LNCAP (cell line): ENCODE data around the gene ZNRF2.

ENCODE experiments used
- TF ChIP-seq, protein P1 (sequence below): fragments of 450-650 bp; IDR thresholded peaks from 2 replicates; pipeline ENCODE4 v1.5.1; 2017; ENCODE audit warnings: mild to moderate bottlenecking

The ZNRF2 gene

DNA sequence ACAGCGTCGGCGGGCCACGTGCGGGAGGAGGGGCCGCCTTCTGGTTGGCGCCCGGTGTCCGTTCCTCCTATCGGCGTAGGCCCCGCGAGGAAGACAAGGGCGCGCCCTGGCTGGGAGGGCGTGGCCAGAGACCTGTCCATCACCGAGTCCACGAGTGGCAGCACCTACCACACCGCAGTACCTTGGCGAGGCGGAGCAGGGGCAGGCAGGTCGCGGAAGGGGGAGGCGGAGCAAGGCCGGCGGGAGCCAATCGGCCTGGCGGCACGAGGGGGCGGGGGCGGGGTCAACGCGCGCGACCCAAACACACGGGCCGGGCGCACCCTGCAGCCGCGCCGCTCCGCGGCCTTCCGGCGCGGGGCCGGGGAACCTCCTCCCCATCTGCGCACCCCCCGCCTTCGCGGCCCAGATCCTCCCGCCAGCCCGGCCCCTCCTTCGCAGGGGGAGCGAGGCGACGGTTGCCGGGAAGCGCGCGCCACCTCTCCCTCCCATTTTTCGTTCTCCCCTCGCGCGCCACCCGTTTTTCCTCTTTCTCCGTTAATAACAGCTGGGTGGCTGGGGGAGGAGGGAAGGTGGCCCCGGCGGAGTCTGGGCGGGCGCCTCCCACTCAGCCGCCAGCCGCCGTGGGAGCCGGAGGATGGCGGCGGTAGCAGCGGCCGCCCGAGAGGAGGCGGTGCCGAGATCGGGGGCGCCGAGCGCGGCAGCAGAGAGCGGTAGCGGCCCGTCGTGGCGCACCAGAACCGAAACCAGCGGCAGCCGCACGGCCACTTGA, at the start of gene ZNRF2:
TSS of gene ZNRF2 (plus strand) at position 300 of the 769 bp plus-strand sequence. CDS start 761 bp downstream, outside the sequence.
- TF ChIP-seq, protein P1, sequence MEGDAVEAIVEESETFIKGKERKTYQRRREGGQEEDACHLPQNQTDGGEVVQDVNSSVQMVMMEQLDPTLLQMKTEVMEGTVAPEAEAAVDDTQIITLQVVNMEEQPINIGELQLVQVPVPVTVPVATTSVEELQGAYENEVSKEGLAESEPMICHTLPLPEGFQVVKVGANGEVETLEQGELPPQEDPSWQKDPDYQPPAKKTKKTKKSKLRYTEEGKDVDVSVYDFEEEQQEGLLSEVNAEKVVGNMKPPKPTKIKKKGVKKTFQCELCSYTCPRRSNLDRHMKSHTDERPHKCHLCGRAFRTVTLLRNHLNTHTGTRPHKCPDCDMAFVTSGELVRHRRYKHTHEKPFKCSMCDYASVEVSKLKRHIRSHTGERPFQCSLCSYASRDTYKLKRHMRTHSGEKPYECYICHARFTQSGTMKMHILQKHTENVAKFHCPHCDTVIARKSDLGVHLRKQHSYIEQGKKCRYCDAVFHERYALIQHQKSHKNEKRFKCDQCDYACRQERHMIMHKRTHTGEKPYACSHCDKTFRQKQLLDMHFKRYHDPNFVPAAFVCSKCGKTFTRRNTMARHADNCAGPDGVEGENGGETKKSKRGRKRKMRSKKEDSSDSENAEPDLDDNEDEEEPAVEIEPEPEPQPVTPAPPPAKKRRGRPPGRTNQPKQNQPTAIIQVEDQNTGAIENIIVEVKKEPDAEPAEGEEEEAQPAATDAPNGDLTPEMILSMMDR = peak; percentile 26; the same call in 1 of the 2 replicates

DNA sequence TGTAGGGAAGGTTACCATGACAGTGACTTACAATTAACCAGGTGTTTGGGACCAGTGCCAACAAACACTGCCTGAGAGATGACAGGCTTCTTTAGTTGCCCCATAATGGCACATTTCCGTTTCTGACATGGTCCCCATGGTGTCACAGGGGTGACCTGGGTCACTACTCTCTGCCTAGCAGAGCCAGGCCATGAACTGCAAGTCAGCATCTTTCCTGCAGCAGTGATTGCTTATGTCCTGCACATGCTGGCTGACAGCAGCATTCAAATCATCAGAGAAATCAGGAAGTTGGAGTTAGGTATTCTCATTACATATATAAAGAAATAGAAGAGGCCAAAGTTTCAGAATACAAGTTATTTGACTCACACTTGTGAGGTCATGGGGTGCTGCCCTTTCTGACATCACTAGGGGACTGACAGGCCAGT, 47.1 kb upstream of the ZNRF2 start:
- TF ChIP-seq, protein P1 = no peak

DNA sequence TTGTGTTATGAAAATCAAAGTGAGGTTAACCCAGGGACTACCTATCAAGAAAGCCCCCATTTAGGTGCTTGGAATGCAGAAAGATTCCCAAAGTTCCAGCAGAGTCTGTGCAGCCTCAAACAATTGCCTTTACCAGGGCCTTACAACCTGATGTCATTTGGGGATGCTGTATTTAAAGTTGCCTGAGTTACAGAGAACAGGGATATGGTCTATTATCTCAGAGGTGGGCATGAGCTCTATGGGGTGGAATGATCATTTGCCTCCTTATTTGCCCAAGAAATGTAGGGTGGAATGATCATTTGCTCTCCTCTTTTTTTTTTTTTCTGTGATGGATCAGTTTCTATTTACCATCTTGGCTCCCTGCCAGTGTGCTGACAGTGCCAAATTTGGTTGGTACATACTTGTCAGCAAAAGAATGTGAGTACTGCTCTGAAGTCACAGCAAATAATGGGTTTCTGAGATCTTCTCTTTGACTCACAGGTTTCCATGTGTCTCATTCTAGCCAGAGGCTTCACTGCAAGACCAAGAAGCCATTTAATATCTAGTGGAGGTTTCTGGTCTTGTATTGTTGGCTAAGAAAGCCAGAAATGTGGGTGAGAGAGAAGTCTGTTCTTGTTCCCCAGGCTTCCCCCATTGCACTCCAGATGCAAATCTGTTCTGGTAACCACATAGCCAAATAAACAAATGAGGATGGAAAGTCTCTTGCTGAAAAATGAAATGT, 45.5 kb upstream of the ZNRF2 start:
- TF ChIP-seq, protein P1 = no peak

DNA sequence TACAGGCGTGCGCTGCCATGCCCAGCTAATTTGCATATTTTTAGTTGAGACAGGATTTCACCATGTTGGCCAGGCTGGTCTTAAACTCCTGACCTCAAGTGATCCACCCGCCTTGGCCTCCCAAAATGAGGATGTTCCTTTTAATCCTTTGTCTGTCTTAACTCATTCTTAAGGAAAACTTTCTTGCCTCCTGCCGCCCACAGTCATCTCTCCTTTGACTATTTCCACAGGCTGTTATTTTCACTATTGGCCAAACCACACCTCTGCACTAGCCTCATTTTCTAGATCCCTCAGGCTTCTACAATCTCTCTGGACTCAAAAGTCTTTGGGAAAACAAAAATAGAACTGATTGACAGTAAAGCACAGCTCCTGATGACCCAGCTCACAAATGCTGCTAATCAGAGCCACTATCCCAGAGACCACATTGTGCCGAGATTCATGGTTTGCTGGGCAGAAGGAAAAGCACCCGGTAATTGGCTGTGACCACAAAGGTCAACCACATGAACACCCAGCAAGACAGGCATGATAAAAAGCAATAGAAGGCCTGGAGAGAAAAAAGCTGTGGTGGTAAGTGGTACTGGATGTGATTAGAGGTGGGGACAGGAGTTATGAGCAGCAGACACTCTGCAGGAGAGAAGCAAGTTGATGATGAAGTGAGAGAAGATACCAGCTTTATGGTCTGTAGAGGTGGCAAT, 44.1 kb upstream of the ZNRF2 start:
- TF ChIP-seq, protein P1 = no peak

DNA sequence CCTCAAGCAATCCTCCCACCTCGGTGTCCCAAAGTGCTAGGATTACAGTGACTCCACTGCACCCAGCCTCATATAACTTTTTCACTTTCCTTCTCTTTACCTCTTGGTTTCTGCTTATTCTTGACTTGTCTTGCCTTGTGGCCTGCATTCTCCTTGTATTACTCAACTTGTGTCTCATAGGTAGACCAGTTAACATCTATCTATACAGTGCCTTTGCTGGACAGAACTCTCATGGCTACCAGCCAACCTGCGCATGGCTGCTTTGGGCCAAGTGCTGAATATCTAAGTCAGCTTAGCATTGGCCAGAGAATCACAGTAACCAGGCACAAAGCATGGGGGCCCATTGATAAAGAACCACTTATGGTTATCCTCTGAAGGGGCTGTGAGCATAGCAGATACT, 42.6 kb upstream of the ZNRF2 start:
- TF ChIP-seq, protein P1 = no peak

DNA sequence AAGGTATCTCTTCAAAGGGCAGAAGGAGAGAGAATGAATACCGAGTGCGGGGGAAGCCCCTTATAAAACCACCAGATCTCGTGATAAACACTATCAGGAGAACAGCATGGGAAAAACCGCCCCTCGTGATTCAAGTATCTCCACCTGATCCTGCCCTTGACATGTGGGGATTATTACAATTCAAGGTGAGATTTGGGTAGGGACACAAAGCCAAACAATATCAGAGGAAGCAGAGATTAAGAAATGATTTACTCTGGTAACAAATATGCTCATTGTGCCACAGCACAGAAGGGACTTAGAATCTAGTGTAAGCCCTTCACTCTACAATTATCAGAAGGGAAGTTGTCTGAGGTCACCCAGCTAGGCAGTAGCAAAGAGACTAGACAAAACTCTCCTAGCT, 40.1 kb upstream of the ZNRF2 start:
- TF ChIP-seq, protein P1 = no peak

DNA sequence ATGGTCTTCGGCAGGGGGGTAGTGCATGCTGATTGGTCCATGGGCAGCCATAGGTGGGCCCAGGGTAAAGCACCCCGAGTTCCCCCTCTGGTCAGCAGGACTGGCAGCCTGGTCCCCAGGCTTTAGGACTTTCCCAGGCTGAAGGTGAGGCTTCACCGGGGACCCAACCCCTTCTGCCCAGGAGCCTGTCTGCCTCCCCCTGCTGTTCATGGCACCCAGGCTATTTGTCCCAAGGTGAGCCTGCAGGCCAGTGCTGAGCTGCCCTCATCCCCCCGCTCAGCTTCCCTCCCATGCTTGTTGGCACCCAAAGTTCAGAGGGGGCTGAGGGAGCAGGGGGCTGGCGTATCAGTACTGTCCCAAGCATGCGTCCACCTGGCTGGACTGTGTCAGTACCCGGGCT, 38.5 kb upstream of the ZNRF2 start:
- TF ChIP-seq, protein P1 = no peak
